Measurements from ENCODE around the gene LMNTD2. TPM values are rescaled to one million over a fixed set of nuclear protein-coding genes. Genes with fewer than 3 reads are reported as not detected.

LMNTD2 gene
- total RNA-seq, 2 donors from 2014 or later, result 8.7 to 19.2 TPM

DNA sequence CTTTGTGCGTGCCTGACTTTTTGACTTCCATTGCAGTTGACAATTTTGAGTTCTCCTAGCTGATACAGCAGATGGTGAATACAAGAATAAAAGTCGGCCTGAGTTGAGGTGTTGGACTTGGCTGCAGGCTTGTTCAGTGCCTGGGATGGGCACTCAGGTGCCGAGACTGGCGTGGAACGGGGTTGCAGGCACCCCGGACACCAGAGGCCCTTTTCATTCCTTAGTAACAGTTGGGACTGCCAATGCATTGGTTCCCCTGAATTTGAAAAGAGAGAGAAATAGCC lies 17.0 kb upstream of the LMNTD2 start:
- H3K27ac ChIP-seq, result no peak overlapping the region
- intact Hi-C loops (cut with DNase I), result no loop called here
- 43% methylated on average over 6 of the region's 6 CpGs for WGBS

DNA sequence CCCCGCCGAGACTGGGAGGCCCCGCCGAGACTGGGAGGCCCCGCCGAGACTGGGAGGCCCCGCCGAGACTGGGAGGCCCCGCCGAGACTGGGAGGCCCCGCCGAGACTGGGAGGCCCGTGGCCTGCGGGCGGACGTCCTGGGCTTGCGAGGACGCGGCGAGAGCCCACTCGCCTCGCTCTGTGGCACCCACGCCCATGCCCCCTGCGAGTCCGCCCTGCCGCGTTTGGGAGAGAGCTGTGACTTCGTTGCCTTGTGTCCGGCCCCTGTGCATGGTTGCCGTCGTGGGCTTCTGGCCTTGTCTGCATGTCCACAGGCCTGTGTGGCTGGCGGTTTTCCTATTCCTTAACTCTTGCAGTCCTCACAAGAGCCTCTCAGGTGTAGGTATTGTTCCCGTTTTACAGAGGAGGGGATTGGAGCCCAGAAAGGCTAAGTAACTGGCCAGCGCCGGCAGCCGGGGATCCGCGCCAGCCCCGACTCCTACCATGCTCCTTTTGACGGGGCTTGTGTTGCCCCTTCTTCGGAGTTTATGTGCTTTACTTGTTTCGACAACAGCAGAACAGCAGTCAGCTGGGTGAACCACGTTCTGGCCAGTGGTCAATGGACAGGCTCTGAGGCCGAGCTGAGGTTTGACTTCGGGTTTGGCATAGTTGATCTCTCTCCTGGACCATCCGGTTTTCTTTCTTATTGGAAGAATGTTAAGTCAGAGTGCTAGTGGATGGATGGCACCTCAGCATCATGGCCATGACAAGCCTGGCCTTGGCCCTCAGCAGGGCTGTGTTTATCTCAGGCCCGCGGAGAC lies 16.5 kb upstream of the LMNTD2 start:
- peak overlapping the region; percentile 59 to 67 for H3K4me3 ChIP-seq
- H3K9me3 ChIP-seq, result no peaks in the 10 kb centered on the region
- DNase-seq (ENCODE audit: low spot score), result no peak
- no peaks in the 10 kb centered on the region for H3K36me3 ChIP-seq
- peaks cover 18% of the 10 kb centered on the region for H3K4me1 ChIP-seq (replicated peaks)
- WGBS, result 3% methylated on average over 32 of the region's 48 CpGs
- intact Hi-C loops (cut with DNase I), result no loop called here
- no peak for TF ChIP-seq POLR2AphosphoS5 (IDR thresholded peaks at IDR 0.05)
- TF ChIP-seq POLR2A (IDR thresholded peaks at IDR 0.05), result no peak
- TF ChIP-seq, protein P1, sequence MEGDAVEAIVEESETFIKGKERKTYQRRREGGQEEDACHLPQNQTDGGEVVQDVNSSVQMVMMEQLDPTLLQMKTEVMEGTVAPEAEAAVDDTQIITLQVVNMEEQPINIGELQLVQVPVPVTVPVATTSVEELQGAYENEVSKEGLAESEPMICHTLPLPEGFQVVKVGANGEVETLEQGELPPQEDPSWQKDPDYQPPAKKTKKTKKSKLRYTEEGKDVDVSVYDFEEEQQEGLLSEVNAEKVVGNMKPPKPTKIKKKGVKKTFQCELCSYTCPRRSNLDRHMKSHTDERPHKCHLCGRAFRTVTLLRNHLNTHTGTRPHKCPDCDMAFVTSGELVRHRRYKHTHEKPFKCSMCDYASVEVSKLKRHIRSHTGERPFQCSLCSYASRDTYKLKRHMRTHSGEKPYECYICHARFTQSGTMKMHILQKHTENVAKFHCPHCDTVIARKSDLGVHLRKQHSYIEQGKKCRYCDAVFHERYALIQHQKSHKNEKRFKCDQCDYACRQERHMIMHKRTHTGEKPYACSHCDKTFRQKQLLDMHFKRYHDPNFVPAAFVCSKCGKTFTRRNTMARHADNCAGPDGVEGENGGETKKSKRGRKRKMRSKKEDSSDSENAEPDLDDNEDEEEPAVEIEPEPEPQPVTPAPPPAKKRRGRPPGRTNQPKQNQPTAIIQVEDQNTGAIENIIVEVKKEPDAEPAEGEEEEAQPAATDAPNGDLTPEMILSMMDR (IDR thresholded peaks at IDR 0.05), result no peak
- no peaks in the 10 kb centered on the region for H3K27me3 ChIP-seq (replicated peaks; ENCODE audit: insufficient read depth)
- H3K27ac ChIP-seq, result peak overlapping the region; percentile 86 to 91

More for the DNA sequence above, 17.0 kb upstream of the LMNTD2 start:
- no peak for DNase-seq (ENCODE audit: low spot score)
- H3K4me3 ChIP-seq, result peak overlapping the region; percentile 59 to 67
- no peaks in the 10 kb centered on the region for H3K27me3 ChIP-seq (replicated peaks; ENCODE audit: insufficient read depth)
- no peaks in the 10 kb centered on the region for H3K9me3 ChIP-seq
- no peaks in the 10 kb centered on the region for H3K36me3 ChIP-seq
- H3K4me1 ChIP-seq (replicated peaks), result peaks cover 18% of the 10 kb centered on the region
- TF ChIP-seq, protein P1 (IDR thresholded peaks at IDR 0.05), result no peak
- no peak for TF ChIP-seq POLR2AphosphoS5 (IDR thresholded peaks at IDR 0.05)
- TF ChIP-seq POLR2A (IDR thresholded peaks at IDR 0.05), result no peak

- peak; percentile 94 for DNase-seq (ENCODE audit: low spot score)
- Histone ChIP-seq H3K27me3 (replicated peaks; ENCODE audit: insufficient read depth) (no peaks in the 10 kb centered on the region), H3K9me3 (no peaks in the 10 kb centered on the region), H3K27ac (peak within 1 kb of the TSS; percentile 86 to 91), H3K36me3 (no peaks in the 10 kb centered on the region), H3K4me3 (peak within 1 kb of the TSS; percentile 67), H3K4me1 (replicated peaks) (peaks cover 18% of the 10 kb centered on the region)
- intact Hi-C loops (cut with DNase I), result no loop called here
- 2% methylated on average over 44 of the region's 99 CpGs for WGBS
- TF ChIP-seq, protein P1 (IDR thresholded peaks at IDR 0.05), result peak in 2 of 4 experiments; percentile 13 to 44
- TF ChIP-seq POLR2AphosphoS5 (IDR thresholded peaks at IDR 0.05) (peak; percentile 86), POLR2A (IDR thresholded peaks at IDR 0.05) (peak; percentile 71)
These were observed 15.6 kb upstream of the LMNTD2 start, which contains the start of gene PHRF1 for GRCh38 chr11:575996-576768. PHRF1 (plus strand) TSS chr11:576470; CDS start chr11:581513, 5,043 bp downstream.

DNA sequence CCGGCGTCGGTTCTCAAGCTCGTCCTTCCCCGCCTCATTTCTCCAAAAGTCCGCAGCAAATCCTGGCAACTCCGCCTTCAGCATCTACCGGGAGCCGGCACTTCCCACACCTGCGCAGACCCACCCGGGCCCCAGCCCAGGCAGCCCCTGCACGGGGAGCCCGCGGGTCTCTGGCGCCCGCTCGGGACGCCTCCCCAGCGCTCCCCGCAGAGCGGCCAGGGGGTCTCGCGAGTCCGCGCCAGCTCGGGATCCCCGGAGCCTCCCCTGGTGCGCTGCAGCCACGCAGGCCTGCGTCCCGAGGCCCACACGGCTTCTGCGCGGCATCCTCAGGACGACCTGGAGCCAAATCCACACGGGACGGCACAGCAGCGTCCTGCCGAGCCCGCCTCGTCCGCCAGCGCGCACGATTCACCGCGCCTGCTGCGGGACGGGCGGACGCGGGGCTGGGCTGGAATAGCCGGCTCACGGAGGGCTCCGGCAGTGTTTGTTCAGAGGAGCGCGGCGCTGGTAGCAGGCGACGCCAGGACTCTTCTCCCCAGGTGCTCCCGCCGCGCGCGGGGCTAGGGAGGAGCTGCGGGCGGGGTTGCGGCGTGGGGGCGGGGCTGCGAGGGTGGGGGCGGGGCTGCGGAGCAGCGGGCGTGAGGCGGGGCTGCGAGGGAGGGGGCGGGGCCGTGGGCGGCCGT lies 14.9 kb upstream of the LMNTD2 start:
- no peaks in the 10 kb centered on the region for H3K36me3 ChIP-seq
- no peaks in the 10 kb centered on the region for H3K27me3 ChIP-seq (replicated peaks; ENCODE audit: insufficient read depth)
- peaks cover 18% of the 10 kb centered on the region for H3K4me1 ChIP-seq (replicated peaks)
- intact Hi-C loops (cut with DNase I), result no loop called here
- no peak for DNase-seq (ENCODE audit: low spot score)
- peak overlapping the region; percentile 56 to 67 for H3K4me3 ChIP-seq
- no peaks in the 10 kb centered on the region for H3K9me3 ChIP-seq
- TF ChIP-seq POLR2A (IDR thresholded peaks at IDR 0.05) (peak; percentile 87), POLR2AphosphoS5 (IDR thresholded peaks at IDR 0.05) (no peak)
- peak overlapping the region; percentile 75 to 80 for H3K27ac ChIP-seq
- under 1% methylated on average over 39 of the region's 81 CpGs for WGBS
